Measurements from ENCODE around the gene SVOPL. TPM values are rescaled to one million over a fixed set of nuclear protein-coding genes. Genes with fewer than 3 reads are reported as not detected.

SVOPL gene
- 1 to 10 TPM; 2.1 TPM for total RNA-seq

GRCh38 chr7:138700857-138701536 lies at the start of gene SVOPL:
TSS of gene SVOPL (minus strand) at chr7:138701362. CDS start at chr7:138679045, 22,317 bp downstream.

Other genes with a start within 250 kb of the SVOPL start
- gene TRIM24, start 241.1 kb downstream of the SVOPL start, total RNA-seq, result 10 to 100 TPM; 23.1 to 24.8 TPM
- gene TMEM213, start 96.6 kb upstream of the SVOPL start, total RNA-seq, result under 1 TPM; 0.26 to 0.28 TPM
- under 1 TPM; 0.08 to 0.12 TPM for gene ATP6V0A4, start 96.8 kb upstream of the SVOPL start, total RNA-seq